GM19324 (cell line): Measurements from ENCODE around the gene MIB2.
"Not testable (repeated sequence)": the region's sequence is repeated elsewhere in the genome, so short reads cannot be mapped to it uniquely, and the experiment has no call there.

Source experiments
- ATAC-seq: cut with Tn5 transposase; IDR thresholded peaks from one replicate; pipeline ENCODE4 v1.9.1; 2021; ENCODE audit warnings: mild to moderate bottlenecking, moderate library complexity; ENCODE audit not compliant: unreplicated experiment, low FRiP score

Gene MIB2

DNA sequence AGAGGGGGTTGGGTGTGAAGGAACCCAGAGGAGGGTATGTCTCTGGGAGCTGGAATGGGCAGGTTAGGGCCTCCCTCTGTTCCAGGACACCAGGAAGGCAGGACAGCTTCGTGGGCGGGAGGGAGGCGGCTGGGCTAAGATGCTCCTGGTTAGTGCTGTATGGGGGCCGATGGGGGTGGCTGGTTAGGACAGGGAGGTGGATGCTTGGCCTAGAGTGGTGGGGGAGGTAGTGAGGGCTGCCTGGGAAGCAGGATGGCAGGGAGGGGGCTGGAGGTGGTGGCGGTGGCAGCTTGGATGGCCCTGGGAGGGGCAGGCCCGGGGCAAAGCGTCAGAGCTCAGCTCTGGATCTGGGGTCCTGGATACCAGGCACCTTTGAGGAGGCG lies 10.5 kb downstream of the MIB2 start:
- ATAC-seq: no peak

DNA sequence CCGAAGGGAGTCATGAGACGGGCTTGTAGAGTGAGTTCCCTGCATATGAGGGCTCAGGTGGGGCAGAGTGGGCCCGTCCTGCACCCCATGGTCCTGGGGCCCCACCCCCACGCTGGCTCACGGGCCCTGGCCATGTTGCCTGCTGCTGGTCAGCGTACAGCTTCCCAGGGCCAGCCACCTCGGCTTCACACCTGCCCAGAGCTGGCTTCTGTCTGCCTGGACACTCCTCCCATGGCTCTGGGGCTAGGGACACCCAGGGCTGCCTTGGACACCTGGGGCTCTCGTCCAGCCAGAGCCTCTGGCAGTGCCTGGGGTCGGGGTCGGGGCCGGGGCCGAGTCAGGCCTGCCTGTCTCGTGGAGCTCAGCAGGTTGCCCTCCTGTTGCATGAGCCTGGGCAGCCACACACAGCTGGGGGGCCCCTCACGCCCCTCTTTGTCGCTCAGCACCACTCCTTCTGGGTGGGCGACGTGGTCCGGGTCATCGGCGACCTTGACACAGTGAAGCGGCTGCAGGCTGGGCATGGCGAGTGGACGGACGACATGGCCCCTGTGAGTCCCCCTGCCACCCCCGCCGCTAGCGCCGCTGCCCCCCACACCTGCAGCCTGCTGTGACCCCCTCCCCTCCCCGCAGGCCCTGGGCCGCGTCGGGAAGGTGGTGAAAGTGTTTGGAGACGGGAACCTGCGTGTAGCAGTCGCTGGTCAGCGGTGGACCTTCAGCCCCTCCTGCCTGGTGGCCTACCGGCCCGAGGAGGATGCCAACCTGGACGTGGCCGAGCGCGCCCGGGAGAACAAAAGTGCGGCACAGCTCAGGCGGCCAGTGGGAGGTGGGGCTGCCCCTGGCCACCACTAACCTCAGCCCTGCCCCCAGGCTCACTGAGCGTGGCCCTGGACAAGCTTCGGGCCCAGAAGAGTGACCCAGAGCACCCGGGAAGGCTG lies 11.2 kb downstream of the MIB2 start:
- no peak for ATAC-seq

GRCh38 chr1:1627261-1627828 lies 12.0 kb downstream of the MIB2 start:
- no peak for ATAC-seq

DNA sequence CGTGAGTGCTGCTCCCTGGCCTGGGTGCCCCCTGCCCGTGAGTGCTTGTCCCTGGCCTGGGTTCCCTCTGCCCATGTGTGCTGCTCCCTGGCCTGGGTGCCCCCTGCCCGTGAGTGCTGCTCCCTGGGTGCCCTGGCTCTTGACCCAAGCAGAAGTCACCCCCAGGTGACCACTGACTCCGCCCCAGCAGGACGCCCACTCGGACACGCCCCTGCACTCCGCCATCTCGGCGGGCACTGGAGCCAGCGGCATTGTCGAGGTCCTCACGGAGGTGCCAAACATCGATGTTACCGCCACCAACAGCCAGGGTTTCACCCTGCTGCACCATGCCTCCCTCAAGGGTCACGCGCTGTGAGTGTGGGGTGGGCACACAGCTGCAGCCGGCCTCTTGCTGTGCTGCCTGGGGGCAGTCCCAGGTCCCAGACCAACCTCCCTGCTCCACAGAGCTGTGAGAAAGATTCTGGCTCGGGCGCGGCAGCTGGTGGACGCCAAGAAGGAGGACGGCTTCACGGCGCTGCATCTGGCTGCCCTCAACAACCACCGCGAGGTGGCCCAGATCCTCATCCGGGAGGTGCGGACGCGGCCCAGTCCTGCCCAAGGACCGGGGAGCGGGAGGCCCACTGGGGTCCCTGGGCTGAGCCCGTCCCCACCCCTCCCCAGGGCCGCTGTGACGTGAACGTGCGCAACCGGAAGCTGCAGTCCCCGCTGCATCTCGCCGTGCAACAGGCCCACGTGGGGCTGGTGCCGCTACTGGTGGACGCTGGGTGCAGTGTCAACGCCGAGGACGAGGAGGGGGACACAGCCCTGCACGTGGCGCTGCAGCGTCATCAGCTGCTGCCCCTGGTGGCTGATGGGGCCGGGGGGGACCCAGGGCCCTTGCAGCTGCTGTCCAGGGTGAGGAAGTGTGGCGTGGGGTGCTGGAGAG lies 12.8 kb downstream of the MIB2 start:
- no peak for ATAC-seq

GRCh38 chr1:1628754-1629429 lies 13.6 kb downstream of the MIB2 start:
- no peak for ATAC-seq

GRCh38 chr1:1629430-1630190 lies 14.3 kb downstream of the MIB2 start:
- no peak for ATAC-seq

DNA sequence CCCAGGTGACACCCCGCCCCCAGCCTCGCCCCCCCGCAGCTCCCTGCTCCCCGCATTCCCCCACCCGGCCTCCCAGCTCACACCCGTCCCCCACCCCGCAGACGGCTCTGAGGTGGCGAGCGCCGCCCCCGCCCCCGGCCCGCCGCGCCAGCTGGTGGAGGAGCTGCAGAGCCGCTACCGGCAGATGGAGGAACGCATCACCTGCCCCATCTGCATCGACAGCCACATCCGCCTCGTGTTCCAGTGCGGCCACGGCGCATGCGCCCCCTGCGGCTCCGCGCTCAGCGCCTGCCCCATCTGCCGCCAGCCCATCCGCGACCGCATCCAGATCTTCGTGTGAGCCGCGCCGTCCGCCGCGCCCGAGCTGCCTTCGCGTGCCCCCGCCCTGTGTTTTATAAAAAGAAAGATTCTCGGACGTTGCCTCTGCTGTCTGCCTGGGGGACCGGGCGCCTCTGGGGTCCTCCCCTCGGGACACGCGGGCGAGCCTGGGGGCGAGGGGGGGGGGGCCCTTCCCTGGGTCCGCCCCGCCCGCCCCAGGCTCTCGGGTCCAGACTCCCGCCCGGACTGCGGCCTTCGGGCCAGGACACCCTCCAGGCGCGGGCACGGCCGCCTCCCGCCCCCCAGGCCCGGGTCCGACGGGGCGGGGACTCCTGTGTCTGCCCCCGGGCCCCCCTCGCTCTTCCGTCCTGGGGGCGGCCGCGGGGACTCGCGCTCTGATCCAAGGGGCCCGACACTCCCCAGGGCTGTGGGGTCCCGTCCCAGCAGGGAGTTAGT lies 15.1 kb downstream of the MIB2 start:
- ATAC-seq: peak; percentile 58

DNA sequence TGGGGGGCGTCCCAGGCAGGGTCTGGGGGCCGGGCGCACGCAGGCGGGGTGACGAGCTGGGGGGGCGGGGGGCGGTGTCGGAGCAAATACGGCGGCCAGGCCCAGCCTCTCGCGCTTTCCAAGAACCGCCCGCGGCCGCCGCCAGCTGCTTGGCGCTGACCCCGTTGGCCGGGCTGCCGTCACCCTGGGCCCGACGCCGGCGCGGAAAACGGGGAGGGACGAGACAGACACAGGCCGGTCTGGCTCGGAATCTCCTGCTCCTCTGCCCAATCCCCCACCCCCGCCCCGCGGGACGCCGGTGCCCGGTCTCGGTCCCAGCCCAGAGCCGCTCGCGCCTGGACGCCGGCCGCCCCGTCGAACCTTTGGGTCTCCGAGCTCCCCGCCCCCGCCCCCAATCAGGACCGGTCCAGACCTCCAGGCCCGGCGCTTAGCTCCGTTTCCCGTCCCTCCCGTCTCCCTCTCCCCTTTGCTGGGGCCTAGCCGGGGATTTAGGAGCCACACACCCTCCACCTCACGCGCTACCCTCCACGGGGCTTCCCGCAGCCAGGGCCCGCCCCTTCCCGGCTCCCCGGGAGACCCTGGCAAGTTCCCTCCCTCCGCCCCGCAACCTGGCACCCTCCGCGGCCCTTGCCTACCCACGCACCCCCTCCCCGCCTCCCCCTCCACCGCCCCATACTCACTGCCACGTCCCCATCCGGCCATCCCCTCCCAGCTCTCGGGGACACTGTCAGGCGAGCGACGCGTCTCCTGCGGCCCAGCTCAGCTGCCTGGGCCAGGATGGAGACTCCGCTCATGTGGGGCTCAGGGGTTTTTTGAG lies 15.9 kb downstream of the MIB2 start:
- ATAC-seq: no peak

- no peak for ATAC-seq
These were observed 16.6 kb downstream of the MIB2 start, which contains the start of gene MMP23B for GRCh38 chr1:1631782-1632420. TSS of gene MMP23B (plus strand) at chr1:1632173. CDS start at chr1:1632219, 46 bp downstream.

- ATAC-seq: not testable (repeated sequence)
These were observed 18.1 kb downstream of the MIB2 start for GRCh38 chr1:1633409-1633808.

GRCh38 chr1:1634613-1635012 lies 19.3 kb downstream of the MIB2 start:
- ATAC-seq: not testable (repeated sequence)

DNA sequence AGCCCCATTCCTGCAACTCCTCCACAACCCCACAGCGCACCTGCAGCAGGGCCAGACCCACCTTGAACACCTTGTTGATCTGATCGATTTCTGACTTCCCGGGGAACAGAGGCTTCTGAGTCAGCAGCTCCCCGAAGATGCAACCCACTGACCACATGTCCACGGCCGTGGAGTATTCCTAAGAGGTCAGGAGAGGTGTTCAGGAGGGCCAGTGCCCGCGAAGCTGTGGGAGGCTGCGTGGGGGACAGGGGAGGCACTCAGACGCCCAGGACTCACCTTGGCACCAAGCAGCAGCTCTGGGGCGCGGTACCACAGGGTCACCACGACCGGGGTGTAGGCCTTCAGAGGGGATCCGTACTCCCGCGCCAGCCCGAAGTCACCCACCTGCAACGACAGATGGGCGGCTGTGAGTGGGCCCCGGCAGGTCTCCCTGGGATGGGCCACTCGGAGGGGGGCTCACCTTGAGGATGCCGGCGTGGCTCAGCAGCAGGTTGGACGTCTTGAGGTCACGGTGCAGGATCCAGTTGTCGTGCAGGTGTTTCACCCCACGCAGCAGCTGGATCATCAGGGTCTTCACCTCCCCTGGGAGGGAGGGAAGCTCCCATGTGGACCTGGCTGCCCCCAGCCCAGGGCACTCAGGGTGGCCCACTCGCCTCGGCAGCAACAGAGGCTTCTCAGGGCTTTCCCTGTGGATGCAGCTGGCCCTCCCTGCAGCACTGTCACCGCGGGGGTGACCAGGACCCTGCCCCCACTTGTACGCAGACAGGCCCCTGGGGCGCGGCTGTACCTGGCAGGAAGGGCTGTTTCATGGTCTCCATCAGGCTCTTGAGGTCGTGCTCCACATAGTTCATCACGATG lies 21.6 kb downstream of the MIB2 start:
- not testable (repeated sequence) for ATAC-seq

DNA sequence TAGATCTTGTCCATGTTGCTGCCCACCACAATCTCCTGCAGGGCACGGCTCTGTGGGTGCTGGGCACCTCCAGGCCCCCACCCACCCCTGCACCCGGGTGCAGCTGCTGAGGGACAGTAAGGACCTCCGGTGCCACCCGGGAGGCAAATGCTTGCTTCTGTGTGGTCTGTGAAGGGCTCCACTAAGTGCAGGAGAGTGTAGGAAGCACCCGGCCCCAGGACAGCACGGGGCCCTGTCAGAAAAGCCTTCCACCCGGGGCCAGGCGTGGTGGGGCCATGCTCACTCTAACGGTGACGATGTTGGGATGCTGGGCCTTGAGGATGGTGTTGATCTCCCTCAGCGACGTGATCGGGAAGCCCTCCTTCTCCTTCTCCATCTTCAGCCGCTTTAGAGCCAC lies 22.2 kb downstream of the MIB2 start:
- ATAC-seq: not testable (repeated sequence)

DNA sequence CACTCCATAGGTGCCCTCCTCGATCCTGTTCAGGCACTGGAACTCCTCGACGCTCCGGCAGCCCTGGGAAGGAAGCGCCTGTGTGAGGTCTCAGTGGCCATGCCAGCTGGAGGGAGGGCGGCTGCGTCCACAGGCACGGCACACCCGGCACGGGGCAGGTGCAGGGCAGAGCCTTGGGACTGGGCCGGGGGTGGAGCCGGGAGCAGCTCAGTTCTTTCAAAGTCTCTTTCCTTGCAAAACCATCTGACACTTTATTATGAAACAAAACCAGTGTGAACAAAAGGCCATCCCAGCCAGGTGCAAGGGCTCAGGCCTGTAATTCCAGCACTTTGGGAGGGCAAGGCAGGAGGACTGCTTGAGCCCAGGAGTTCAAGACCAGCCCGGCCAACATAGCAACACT lies 23.2 kb downstream of the MIB2 start:
- ATAC-seq: not testable (repeated sequence)

DNA sequence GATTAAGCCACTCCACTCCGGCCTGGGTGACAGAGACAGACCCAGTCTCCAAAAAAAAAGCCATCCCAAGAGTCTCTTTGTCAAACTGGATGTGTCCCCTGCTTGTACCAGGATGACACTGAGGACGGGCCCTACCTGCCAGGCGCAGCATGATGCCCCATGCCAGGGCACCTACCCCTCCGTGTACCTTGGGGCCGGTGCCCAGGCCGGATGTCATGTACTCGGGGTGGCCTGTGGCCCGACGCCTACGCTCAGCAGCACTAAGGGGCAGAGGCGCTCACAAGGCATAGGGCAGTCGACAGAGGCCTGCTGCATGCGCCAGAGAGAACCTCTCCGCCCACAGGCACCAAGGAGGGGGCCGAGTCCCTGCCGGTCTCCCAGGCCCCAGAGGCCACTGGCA lies 24.1 kb downstream of the MIB2 start:
- ATAC-seq: not testable (repeated sequence)

GRCh38 chr1:1640081-1640480 lies 24.8 kb downstream of the MIB2 start:
- ATAC-seq: not testable (repeated sequence)
